ENCODE results near the gene NAALADL2.
A peak's percentile ranks its signal among the peaks of the same experiment; 100 is the strongest.

NAALADL2 gene

GRCh38 chr3:175288621-175289020, 429.5 kb downstream of the NAALADL2 start:
- no peak overlapping the region for H3K9ac ChIP-seq (ENCODE audit: low read length)
- no peak for DNase-seq (ENCODE audit: low read depth)
- H3K9me3 ChIP-seq (ENCODE audit: control insufficient read depth, low read length), result no peaks in the 10 kb centered on the region
- no peaks in the 10 kb centered on the region for H3K4me1 ChIP-seq (ENCODE audit: control insufficient read depth, insufficient read depth, low read length)
- no peak overlapping the region for H3K4me3 ChIP-seq (ENCODE audit: low read length)
- no peaks in the 10 kb centered on the region for H3K36me3 ChIP-seq (ENCODE audit: control insufficient read depth, insufficient read depth, low read length, severe bottlenecking)
- H3K27me3 ChIP-seq (replicated peaks; ENCODE audit: control insufficient read depth, insufficient read depth, low read length), result no peaks in the 10 kb centered on the region

- H3K4me1 ChIP-seq (ENCODE audit: control insufficient read depth, insufficient read depth, low read length), result peaks cover 6% of the 10 kb centered on the region
- no peaks in the 10 kb centered on the region for H3K36me3 ChIP-seq (ENCODE audit: control insufficient read depth, insufficient read depth, low read length, severe bottlenecking)
- no peak overlapping the region for H3K9ac ChIP-seq (ENCODE audit: low read length)
- H3K9me3 ChIP-seq (ENCODE audit: control insufficient read depth, low read length), result no peaks in the 10 kb centered on the region
- DNase-seq (ENCODE audit: low read depth), result no peak
- H3K27me3 ChIP-seq (replicated peaks; ENCODE audit: control insufficient read depth, insufficient read depth, low read length), result no peaks in the 10 kb centered on the region
- no peak overlapping the region for H3K4me3 ChIP-seq (ENCODE audit: low read length)
These were observed 435.7 kb downstream of the NAALADL2 start for GRCh38 chr3:175294793-175295192.

- Histone ChIP-seq H3K27me3 (replicated peaks; ENCODE audit: control insufficient read depth, insufficient read depth, low read length) (no peaks in the 10 kb centered on the region), H3K36me3 (ENCODE audit: control insufficient read depth, insufficient read depth, low read length, severe bottlenecking) (no peaks in the 10 kb centered on the region), H3K9ac (ENCODE audit: low read length) (no peak overlapping the region), H3K4me1 (ENCODE audit: control insufficient read depth, insufficient read depth, low read length) (peaks cover 6% of the 10 kb centered on the region), H3K4me3 (ENCODE audit: low read length) (no peak overlapping the region), H3K9me3 (ENCODE audit: control insufficient read depth, low read length) (no peaks in the 10 kb centered on the region)
- DNase-seq (ENCODE audit: low read depth), result no peak
These were observed 436.4 kb downstream of the NAALADL2 start for GRCh38 chr3:175295248-175296130.

DNA sequence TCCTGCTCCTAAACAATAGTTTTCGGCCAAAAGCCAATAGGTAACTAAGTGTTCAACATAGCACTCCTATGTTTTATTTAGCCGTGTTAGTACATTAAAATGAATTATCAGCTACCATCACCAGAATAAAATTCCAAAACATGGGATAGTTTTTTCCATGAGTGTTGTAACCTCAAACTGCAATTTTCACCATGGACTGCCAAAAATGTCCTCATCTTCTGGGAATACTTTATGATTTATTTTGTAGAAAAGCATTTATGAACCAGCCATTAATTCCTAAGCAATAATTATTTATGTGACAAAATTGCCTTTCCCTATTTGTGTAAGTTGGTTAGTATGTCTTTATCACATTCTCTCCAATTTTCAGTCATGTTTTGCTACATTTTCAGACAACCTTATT, 438.1 kb downstream of the NAALADL2 start:
- H3K27me3 ChIP-seq (replicated peaks; ENCODE audit: control insufficient read depth, insufficient read depth, low read length), result no peaks in the 10 kb centered on the region
- H3K9me3 ChIP-seq (ENCODE audit: control insufficient read depth, low read length), result no peaks in the 10 kb centered on the region
- H3K4me1 ChIP-seq (ENCODE audit: control insufficient read depth, insufficient read depth, low read length), result peaks cover 6% of the 10 kb centered on the region
- no peak overlapping the region for H3K4me3 ChIP-seq (ENCODE audit: low read length)
- H3K9ac ChIP-seq (ENCODE audit: low read length), result no peak overlapping the region
- H3K36me3 ChIP-seq (ENCODE audit: control insufficient read depth, insufficient read depth, low read length, severe bottlenecking), result no peaks in the 10 kb centered on the region
- no peak for DNase-seq (ENCODE audit: low read depth)

DNA sequence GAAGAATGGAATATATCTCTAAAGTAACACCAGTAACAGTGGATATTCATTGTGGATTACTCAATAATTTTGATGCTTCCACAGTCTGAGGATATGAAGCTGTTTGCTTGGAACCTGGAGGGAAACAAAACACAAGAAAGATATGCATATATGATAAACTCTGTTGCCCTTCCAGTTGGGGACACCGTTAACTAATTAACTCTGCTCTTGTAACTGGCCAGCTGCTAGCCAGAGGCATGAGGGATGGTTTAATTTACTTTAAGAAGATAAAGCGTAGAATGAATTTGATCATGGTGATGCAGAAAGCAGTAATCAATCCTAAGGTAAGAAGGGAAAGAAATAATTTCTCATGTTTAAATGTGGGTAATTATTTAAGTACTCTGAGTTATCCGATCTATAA, 442.6 kb downstream of the NAALADL2 start:
- no peak for DNase-seq (ENCODE audit: low read depth)
- Histone ChIP-seq H3K9ac (ENCODE audit: low read length) (no peak overlapping the region), H3K4me1 (ENCODE audit: control insufficient read depth, insufficient read depth, low read length) (peaks cover 21% of the 10 kb centered on the region), H3K36me3 (ENCODE audit: control insufficient read depth, insufficient read depth, low read length, severe bottlenecking) (no peaks in the 10 kb centered on the region), H3K9me3 (ENCODE audit: control insufficient read depth, low read length) (no peaks in the 10 kb centered on the region), H3K27me3 (replicated peaks; ENCODE audit: control insufficient read depth, insufficient read depth, low read length) (no peaks in the 10 kb centered on the region), H3K4me3 (ENCODE audit: low read length) (no peak overlapping the region)

- no peaks in the 10 kb centered on the region for H3K36me3 ChIP-seq (ENCODE audit: control insufficient read depth, insufficient read depth, low read length, severe bottlenecking)
- H3K27me3 ChIP-seq (replicated peaks; ENCODE audit: control insufficient read depth, insufficient read depth, low read length), result no peaks in the 10 kb centered on the region
- no peak for DNase-seq (ENCODE audit: low read depth)
- H3K4me1 ChIP-seq (ENCODE audit: control insufficient read depth, insufficient read depth, low read length), result peaks cover 17% of the 10 kb centered on the region
- H3K4me3 ChIP-seq (ENCODE audit: low read length), result no peak overlapping the region
- H3K9me3 ChIP-seq (ENCODE audit: control insufficient read depth, low read length), result no peaks in the 10 kb centered on the region
- H3K9ac ChIP-seq (ENCODE audit: low read length), result no peak overlapping the region
These were observed 445.3 kb downstream of the NAALADL2 start for GRCh38 chr3:175304404-175304803.

GRCh38 chr3:175307642-175308041, 448.5 kb downstream of the NAALADL2 start:
- no peaks in the 10 kb centered on the region for H3K9me3 ChIP-seq (ENCODE audit: control insufficient read depth, low read length)
- peaks cover 17% of the 10 kb centered on the region for H3K4me1 ChIP-seq (ENCODE audit: control insufficient read depth, insufficient read depth, low read length)
- no peaks in the 10 kb centered on the region for H3K36me3 ChIP-seq (ENCODE audit: control insufficient read depth, insufficient read depth, low read length, severe bottlenecking)
- H3K4me3 ChIP-seq (ENCODE audit: low read length), result peak overlapping the region; percentile 33
- DNase-seq (ENCODE audit: low read depth), result no peak
- H3K9ac ChIP-seq (ENCODE audit: low read length), result no peak overlapping the region
- no peaks in the 10 kb centered on the region for H3K27me3 ChIP-seq (replicated peaks; ENCODE audit: control insufficient read depth, insufficient read depth, low read length)

DNA sequence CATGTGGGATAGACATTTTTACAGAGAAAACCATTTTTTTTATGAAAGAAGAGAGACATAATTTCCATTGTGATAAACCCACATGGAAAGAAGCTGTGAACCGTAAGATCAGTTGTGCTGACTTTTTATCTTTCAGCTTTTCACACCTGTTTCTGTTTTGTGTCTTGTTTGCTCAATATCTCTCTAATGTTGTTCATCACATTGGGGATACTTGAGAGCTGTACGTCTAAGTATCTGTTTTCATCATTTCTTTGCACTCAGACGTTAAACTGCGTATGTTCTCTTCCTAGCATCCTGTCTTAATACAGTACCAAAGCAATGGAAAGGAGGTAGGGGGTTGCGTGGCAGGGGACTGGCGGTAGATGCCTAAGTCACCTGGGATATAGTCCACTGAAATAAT, 449.0 kb downstream of the NAALADL2 start:
- no peak for DNase-seq (ENCODE audit: low read depth)
- no peak overlapping the region for H3K9ac ChIP-seq (ENCODE audit: low read length)
- no peaks in the 10 kb centered on the region for H3K27me3 ChIP-seq (replicated peaks; ENCODE audit: control insufficient read depth, insufficient read depth, low read length)
- H3K4me3 ChIP-seq (ENCODE audit: low read length), result peak overlapping the region; percentile 33
- peaks cover 17% of the 10 kb centered on the region for H3K4me1 ChIP-seq (ENCODE audit: control insufficient read depth, insufficient read depth, low read length)
- no peaks in the 10 kb centered on the region for H3K9me3 ChIP-seq (ENCODE audit: control insufficient read depth, low read length)
- H3K36me3 ChIP-seq (ENCODE audit: control insufficient read depth, insufficient read depth, low read length, severe bottlenecking), result no peaks in the 10 kb centered on the region

- H3K27me3 ChIP-seq (replicated peaks; ENCODE audit: control insufficient read depth, insufficient read depth, low read length), result no peaks in the 10 kb centered on the region
- no peaks in the 10 kb centered on the region for H3K36me3 ChIP-seq (ENCODE audit: control insufficient read depth, insufficient read depth, low read length, severe bottlenecking)
- H3K9ac ChIP-seq (ENCODE audit: low read length), result no peak overlapping the region
- H3K4me1 ChIP-seq (ENCODE audit: control insufficient read depth, insufficient read depth, low read length), result no peaks in the 10 kb centered on the region
- no peaks in the 10 kb centered on the region for H3K9me3 ChIP-seq (ENCODE audit: control insufficient read depth, low read length)
- no peak overlapping the region for H3K4me3 ChIP-seq (ENCODE audit: low read length)
- DNase-seq (ENCODE audit: low read depth), result no peak
These were observed 450.9 kb downstream of the NAALADL2 start for GRCh38 chr3:175310046-175310445.

GRCh38 chr3:175311404-175311803, 452.3 kb downstream of the NAALADL2 start:
- Histone ChIP-seq H3K9ac (ENCODE audit: low read length) (no peak overlapping the region), H3K36me3 (ENCODE audit: control insufficient read depth, insufficient read depth, low read length, severe bottlenecking) (no peaks in the 10 kb centered on the region), H3K4me1 (ENCODE audit: control insufficient read depth, insufficient read depth, low read length) (no peaks in the 10 kb centered on the region), H3K27me3 (replicated peaks; ENCODE audit: control insufficient read depth, insufficient read depth, low read length) (no peaks in the 10 kb centered on the region), H3K9me3 (ENCODE audit: control insufficient read depth, low read length) (no peaks in the 10 kb centered on the region), H3K4me3 (ENCODE audit: low read length) (no peak overlapping the region)
- no peak for DNase-seq (ENCODE audit: low read depth)

- no peak overlapping the region for H3K4me3 ChIP-seq (ENCODE audit: low read length)
- DNase-seq (ENCODE audit: low read depth), result no peak
- no peaks in the 10 kb centered on the region for H3K4me1 ChIP-seq (ENCODE audit: control insufficient read depth, insufficient read depth, low read length)
- no peaks in the 10 kb centered on the region for H3K27me3 ChIP-seq (replicated peaks; ENCODE audit: control insufficient read depth, insufficient read depth, low read length)
- no peaks in the 10 kb centered on the region for H3K36me3 ChIP-seq (ENCODE audit: control insufficient read depth, insufficient read depth, low read length, severe bottlenecking)
- H3K9me3 ChIP-seq (ENCODE audit: control insufficient read depth, low read length), result no peaks in the 10 kb centered on the region
- H3K9ac ChIP-seq (ENCODE audit: low read length), result no peak overlapping the region
These were observed 452.8 kb downstream of the NAALADL2 start for GRCh38 chr3:175311946-175312345.

- DNase-seq (ENCODE audit: low read depth), result no peak
- no peaks in the 10 kb centered on the region for H3K9me3 ChIP-seq (ENCODE audit: control insufficient read depth, low read length)
- H3K9ac ChIP-seq (ENCODE audit: low read length), result no peak overlapping the region
These were observed 453.7 kb downstream of the NAALADL2 start for GRCh38 chr3:175312791-175313190.

More at GRCh38 chr3:175312791-175313190, 453.7 kb downstream of the NAALADL2 start:
- Histone ChIP-seq H3K27me3 (replicated peaks; ENCODE audit: control insufficient read depth, insufficient read depth, low read length) (no peaks in the 10 kb centered on the region), H3K4me3 (ENCODE audit: low read length) (no peak overlapping the region), H3K36me3 (ENCODE audit: control insufficient read depth, insufficient read depth, low read length, severe bottlenecking) (no peaks in the 10 kb centered on the region), H3K4me1 (ENCODE audit: control insufficient read depth, insufficient read depth, low read length) (no peaks in the 10 kb centered on the region)

Measured in adipocyte (in vitro differentiated cells).